ENCODE data around the gene UGT1A4.

- TF ChIP-seq POLR2A (IDR thresholded peaks at IDR 0.05) (no peak), CTCF (IDR thresholded peaks at IDR 0.05) (no peak), EP300 (IDR thresholded peaks at IDR 0.05; ENCODE audit: low read depth) (no peak)
Measured at GRCh38 chr2:233673896-233674295, 44.6 kb upstream of the UGT1A4 start.
